K562 (cell line): ENCODE results near the gene CFAP92. TPM values are rescaled to one million over a fixed set of nuclear protein-coding genes. Genes with fewer than 3 reads are reported as not detected.

ENCODE experiments used
- ATAC-seq: fragments of 200-7000 bp; cut with Tn5 transposase; 3 replicates; pipeline ENCODE4 v1.9.1; 2020; ENCODE audit warnings: moderate library complexity
- BruUV-seq: library from RNA; stranded (reverse); fragments of 400-500 nt; replicated peaks from 2 replicates; lab custom pipeline; 2021; lab: Mats Ljungman, UMichigan
- CTCF ChIA-PET: fragments of 300-600 bp; formaldehyde crosslinking; extraction: SDS; loops from one replicate; lab custom pipeline; 2021; ENCODE audit warnings: low intra/inter-chr PET ratio; lab: Yijun Ruan, JAX
- POLR2A ChIA-PET: fragments of 300-600, 350-650 bp; sonication (Branson Sonifier 250); formaldehyde crosslinking; extraction: SDS; loops from one replicate; lab custom pipeline; 2021; ENCODE audit warnings: antibody characterized with exemption, inconsistent platforms; lab: Yijun Ruan, JAX
- DNase-seq, 4 experiments: peaks; one replicate each; pipeline versions ENCODE4 v3.0.0 to v3.0.0-alpha.2; 2011 to 2018; ENCODE audit warnings: low spot score in 3 of 4, mixed read lengths in 3 of 4; ENCODE audit errors: extremely low read depth in 1 of 4
- FAIRE-seq: peaks from 2 replicates; lab custom pipeline; 2011; peaks lifted over from hg19 to GRCh38; lab: Jason Lieb, UNC
- H2AFZ ChIP-seq: 2 replicates; pipeline ENCODE4 v1.6.0; 2011; ENCODE audit warnings: low read depth, low read length, control low read depth, inconsistent platforms
- H3K27ac ChIP-seq: fragments of 200-600 bp; 3 replicates; pipeline ENCODE4 v1.8.0; 2011; ENCODE audit warnings: low read depth, mild to moderate bottlenecking, control low read depth, inconsistent platforms, low read length, moderate library complexity, mixed read lengths; ENCODE audit errors: extremely low read depth
- H3K27me3 ChIP-seq, 2 experiments: fragments of 300-600 bp in 1 of 2; 2 replicates in 1 of 2; 3 replicates in 1 of 2; pipeline versions ENCODE4 v1.6.0 to v1.8.0; 2011; ENCODE audit warnings: inconsistent platforms in 2 of 2, low read length in 2 of 2, mild to moderate bottlenecking in 1 of 2, mixed read lengths in 1 of 2, moderate library complexity in 1 of 2; ENCODE audit not compliant: control insufficient read depth in 2 of 2, insufficient read depth in 2 of 2
- H3K36me3 ChIP-seq: fragments of 300-600 bp; 3 replicates; pipeline ENCODE4 v1.8.0; 2011; ENCODE audit warnings: mild to moderate bottlenecking, low read length, inconsistent platforms; ENCODE audit not compliant: control insufficient read depth, insufficient read depth
- H3K4me1 ChIP-seq, 2 experiments: fragments of 200-600 bp in 1 of 2; replicated peaks in 1 of 2; 2 replicates in 1 of 2; 3 replicates in 1 of 2; pipeline versions ENCODE4 v1.5.1 to v1.8.0; 2011; ENCODE audit warnings: inconsistent platforms in 2 of 2, low read length in 2 of 2, mild to moderate bottlenecking in 1 of 2, mixed read lengths in 1 of 2, moderate library complexity in 1 of 2; ENCODE audit not compliant: control insufficient read depth in 2 of 2, insufficient read depth in 2 of 2
- H3K4me2 ChIP-seq: 2 replicates; pipeline ENCODE4 v1.6.1; 2011; ENCODE audit warnings: low read length, control low read depth, inconsistent platforms, mixed read lengths; ENCODE audit not compliant: insufficient read depth
- H3K4me3 ChIP-seq: fragments of 200-600 bp; sonication (generic), shearing (Covaris generic); 2 replicates; pipeline ENCODE4 v1.5.1; 2016; ENCODE audit warnings: control low read depth, inconsistent platforms
- H3K79me2 ChIP-seq: fragments of 200-600 bp; 3 replicates; pipeline ENCODE4 v1.8.0; 2011; ENCODE audit warnings: low read length, inconsistent platforms; ENCODE audit not compliant: control insufficient read depth, insufficient read depth
- H3K9ac ChIP-seq, 2 experiments: 2 replicates each; pipeline versions ENCODE4 v1.6.0 to v1.6.1; 2011; ENCODE audit warnings: low read depth in 2 of 2, low read length in 2 of 2, control low read depth in 1 of 2, inconsistent platforms in 1 of 2, mild to moderate bottlenecking in 1 of 2, mixed read lengths in 1 of 2; ENCODE audit not compliant: insufficient read depth in 1 of 2
- H3K9me1 ChIP-seq: one replicate; pipeline ENCODE4 v1.6.0; 2011; ENCODE audit warnings: inconsistent platforms, mild to moderate bottlenecking, low read length, moderate library complexity; ENCODE audit not compliant: control insufficient read depth, insufficient read depth
- H3K9me3 ChIP-seq: replicated peaks from 2 replicates; pipeline ENCODE4 v1.5.1; 2011; ENCODE audit warnings: low read depth, low read length, inconsistent platforms; ENCODE audit not compliant: control insufficient read depth, insufficient read depth
- H4K20me1 ChIP-seq: replicated peaks from 2 replicates; pipeline ENCODE4 v1.6.1; 2011; ENCODE audit warnings: low read length, inconsistent platforms, mixed read lengths; ENCODE audit not compliant: control insufficient read depth, insufficient read depth
- BACH1 ChIP-seq: fragments of 200-800 bp; sonication (Bioruptor generic); IDR thresholded peaks from 2 replicates; pipeline ENCODE4 v1.6.1; 2016; ENCODE audit warnings: missing genetic modification characterization, missing compliant biosample characterization
- BRF1 ChIP-seq: IDR thresholded peaks from 3 replicates; pipeline ENCODE4 v1.6.1; 2011; ENCODE audit warnings: borderline replicate concordance, mild to moderate bottlenecking; ENCODE audit not compliant: insufficient read length; ENCODE audit errors: extremely low read depth
- EGR1 ChIP-seq: fragments of 450-650 bp; conservative IDR thresholded peaks from 2 replicates; pipeline ENCODE4 v1.6.1; 2017; ENCODE audit warnings: mild to moderate bottlenecking
- GABPB2 ChIP-seq: fragments of 250-450 bp; sonication (Bioruptor Pico); conservative IDR thresholded peaks from 2 replicates; pipeline ENCODE4 v1.5.1; 2021; ENCODE audit warnings: mild to moderate bottlenecking
- GATAD2A ChIP-seq: fragments of 450-650 bp; IDR thresholded peaks from 2 replicates; pipeline ENCODE4 v1.6.1; 2017
- GTF2A2 ChIP-seq: IDR thresholded peaks from 2 replicates; pipeline ENCODE4 v1.6.1; 2016; ENCODE audit warnings: mild to moderate bottlenecking, missing genetic modification characterization, missing compliant biosample characterization
- IRF9 ChIP-seq: fragments of 450-650 bp; IDR thresholded peaks from 2 replicates; pipeline ENCODE4 v1.6.1; 2016; ENCODE audit warnings: missing biosample characterization, missing genetic modification characterization
- KLF6 ChIP-seq: fragments of 250-450 bp; sonication (Bioruptor Pico); IDR thresholded peaks from 2 replicates; pipeline ENCODE4 v1.4.0; 2020; ENCODE audit warnings: mild to moderate bottlenecking, moderate library complexity, borderline replicate concordance
- MCM7 ChIP-seq, 2 experiments: fragments of 450-650 bp; IDR thresholded peaks; 2 replicates each; pipeline ENCODE4 v1.6.1; 2016 to 2018
- SMC3 ChIP-seq: conservative IDR thresholded peaks from 2 replicates; pipeline ENCODE4 v1.6.1; 2011; ENCODE audit warnings: low read depth, low read length, improper control_type of control experiment; ENCODE audit not compliant: insufficient read depth
- ZHX1 ChIP-seq: fragments of 150-350 bp; conservative IDR thresholded peaks from 2 replicates; pipeline ENCODE4 v1.6.1; 2014; ENCODE audit warnings: low read length
- WGBS: fragments of 100-300 bp; shearing (Covaris generic); methylation state at CpG from one replicate; pipeline ENCODE4 v1.1.6; 2016; ENCODE audit warnings: low coverage, mixed read lengths; ENCODE audit not compliant: insufficient coverage; ENCODE audit errors: missing lambda C conversion rate; 5-methylcytosine and 5-hydroxymethylcytosine counted together
- in situ Hi-C: fragments of 300-500 bp; cut with MboI; formaldehyde crosslinking; loops from 4 replicates; pipeline ENCODE4 v1.15.0; 2018; ENCODE audit warnings: inconsistent platforms, mixed read lengths
- intact Hi-C: fragments of 100-400 bp; cut with micrococcal nuclease; formaldehyde crosslinking; loops from 2 replicates; pipeline ENCODE4 v1.14.2; 2022
- polyA plus RNA-seq, 8 experiments: library from polyadenylated mRNA; depleted of rRNA in 4 of 8; stranded (reverse) in 5 of 8; unstranded in 3 of 8; fragments of >200 nt; fragmentation: Nextera tagmentation in 2 of 8; fragmentation: Illumina TruSeq in 1 of 8; extraction: Ambion mirVana in 2 of 8; extraction: Trizol in 1 of 8; gene quantifications; 2 replicates each; pipeline versions ENCODE4 v1.2.1 to v1.2.3, GENCODE V29; 2011 to 2014; ENCODE audit warnings: inconsistent platforms in 1 of 8, missing spikeins in 1 of 8
- total RNA-seq, 7 experiments: library from RNA; depleted of rRNA in 6 of 7; stranded (reverse); fragments of >200 nt in 6 of 7; fragmentation: Illumina TruSeq in 2 of 7; extraction: Trizol in 2 of 7; gene quantifications; 2 replicates each; pipeline versions ENCODE4 v1.2.1 to v1.2.3, GENCODE V29; 2011 to 2021; ENCODE audit warnings: low replicate concordance in 1 of 7

Gene CFAP92
- total and polyA plus RNA-seq, 9 of the 15 experiments (the other 6 are each of a cell fraction or from before 2014, with no cell fraction given): 0.06 to 0.62 (median 0.36) TPM

GRCh38 chr3:128988286-128988685 lies 5.6 kb downstream of the CFAP92 start:
- intact Hi-C loops: no loop called here
- POLR2A ChIA-PET: no interaction called here

More at GRCh38 chr3:128988286-128988685, 5.6 kb downstream of the CFAP92 start:
- no peaks in the 10 kb centered on the region for H3K36me3 ChIP-seq
- no peak overlapping the region for H3K27ac ChIP-seq
- no peaks in the 10 kb centered on the region for H3K79me2 ChIP-seq
- no peak for TF ChIP-seq BRF1
- no peak for TF ChIP-seq EGR1
- TF ChIP-seq BACH1 (tag): no peak
- TF ChIP-seq GABPB2: no peak
- TF ChIP-seq SMC3: no peak
- TF ChIP-seq MCM7 (IDR thresholded peaks at IDR 0.05): no peak
- TF ChIP-seq GATAD2A: no peak
- TF ChIP-seq KLF6 (CRISPR knock-in tag): no peak
- TF ChIP-seq IRF9 (tag): no peak
- TF ChIP-seq GTF2A2 (tag): no peak
- no peak for TF ChIP-seq ZHX1
- no peaks in the 10 kb centered on the region for H3K9me1 ChIP-seq
- H3K4me2 ChIP-seq: no peak overlapping the region
- FAIRE-seq (no peak), ATAC-seq (no peak), DNase-seq (no peak)
- H3K4me1 ChIP-seq: peaks cover 3 to 4% of the 10 kb centered on the region in 2 experiments; a peak in 2 of 5 replicates
- H2AFZ ChIP-seq: no peak overlapping the region
- in situ Hi-C loops: loop anchor here (10.0 kb wide), 1 partner anchor 257 kb away; the partner anchor contains the start of gene COPG1
- no peak overlapping the region for H3K4me3 ChIP-seq
- H3K9ac ChIP-seq: no peak overlapping the region
- WGBS: 43% methylated on average over 8 of the region's 8 CpGs
- CTCF ChIA-PET: no interaction called here
- H4K20me1 ChIP-seq: no peaks in the 10 kb centered on the region
- H3K27me3 ChIP-seq: no peaks in the 10 kb centered on the region
- no TSS peak for BruUV-seq
- H3K9me3 ChIP-seq: no peaks in the 10 kb centered on the region
